HUES48 (cell line): ENCODE measurements around the gene SESTD1.

Source experiments
- H3K27ac ChIP-seq: one replicate; pipeline ENCODE4 v1.7.0; 2013; ENCODE audit warnings: low read depth, low read length, inconsistent platforms
- H3K27me3 ChIP-seq: 2 replicates; pipeline ENCODE4 v1.6.1; 2013; ENCODE audit warnings: mild to moderate bottlenecking, low read length; ENCODE audit not compliant: control insufficient read depth, insufficient read depth
- H3K36me3 ChIP-seq: 2 replicates; pipeline ENCODE4 v1.6.1; 2013; ENCODE audit warnings: low read length; ENCODE audit not compliant: control insufficient read depth, insufficient read depth
- H3K4me1 ChIP-seq: 2 replicates; pipeline ENCODE4 v1.6.1; 2013; ENCODE audit warnings: mild to moderate bottlenecking, low read length; ENCODE audit not compliant: control insufficient read depth, insufficient read depth
- H3K4me3 ChIP-seq: 2 replicates; pipeline ENCODE4 v1.5.1; 2013; ENCODE audit warnings: mild to moderate bottlenecking, low read depth, low read length
- H3K9ac ChIP-seq: 2 replicates; pipeline ENCODE4 v1.6.1; 2013; ENCODE audit warnings: mild to moderate bottlenecking, low read depth, low read length, moderate library complexity
- H3K9me3 ChIP-seq: 2 replicates; pipeline ENCODE4 v1.6.1; 2013; ENCODE audit warnings: low read length; ENCODE audit not compliant: control insufficient read depth, insufficient read depth

Gene SESTD1

GRCh38 chr2:179237209-179237946 lies 27.3 kb downstream of the SESTD1 start:
- peaks cover 30% of the 10 kb centered on the region for H3K4me1 ChIP-seq
- H3K4me3 ChIP-seq: no peak overlapping the region
- H3K27ac ChIP-seq: no peak overlapping the region
- no peaks in the 10 kb centered on the region for H3K36me3 ChIP-seq
- no peaks in the 10 kb centered on the region for H3K27me3 ChIP-seq
- H3K9me3 ChIP-seq: no peaks in the 10 kb centered on the region
- H3K9ac ChIP-seq: no peak overlapping the region

GRCh38 chr2:179235463-179236108 lies 29.0 kb downstream of the SESTD1 start:
- no peak overlapping the region for H3K9ac ChIP-seq
- H3K27ac ChIP-seq: no peak overlapping the region

GRCh38 chr2:179234658-179235240 lies 29.9 kb downstream of the SESTD1 start:
- Histone ChIP-seq H3K4me3 (no peak overlapping the region), H3K9ac (no peak overlapping the region), H3K36me3 (no peaks in the 10 kb centered on the region), H3K4me1 (peaks cover 29% of the 10 kb centered on the region), H3K27ac (no peak overlapping the region), H3K9me3 (no peaks in the 10 kb centered on the region), H3K27me3 (no peaks in the 10 kb centered on the region)

More at GRCh38 chr2:179235463-179236108, 29.0 kb downstream of the SESTD1 start:
- H3K27me3 ChIP-seq: no peaks in the 10 kb centered on the region
- no peaks in the 10 kb centered on the region for H3K36me3 ChIP-seq
- H3K4me1 ChIP-seq: peaks cover 30% of the 10 kb centered on the region
- no peak overlapping the region for H3K4me3 ChIP-seq
- H3K9me3 ChIP-seq: no peaks in the 10 kb centered on the region

GRCh38 chr2:179233626-179234430 lies 30.8 kb downstream of the SESTD1 start:
- Histone ChIP-seq H3K9me3 (no peaks in the 10 kb centered on the region), H3K36me3 (no peaks in the 10 kb centered on the region), H3K4me1 (peaks cover 20% of the 10 kb centered on the region), H3K27me3 (no peaks in the 10 kb centered on the region), H3K9ac (no peak overlapping the region), H3K27ac (no peak overlapping the region), H3K4me3 (no peak overlapping the region)

- Histone ChIP-seq H3K4me1 (peaks cover 18% of the 10 kb centered on the region), H3K4me3 (no peak overlapping the region), H3K9me3 (no peaks in the 10 kb centered on the region), H3K27ac (no peak overlapping the region), H3K9ac (no peak overlapping the region), H3K36me3 (no peaks in the 10 kb centered on the region), H3K27me3 (no peaks in the 10 kb centered on the region)
Measured at GRCh38 chr2:179233083-179233490, 31.5 kb downstream of the SESTD1 start.

- H3K36me3 ChIP-seq: no peaks in the 10 kb centered on the region
- H3K9me3 ChIP-seq: no peaks in the 10 kb centered on the region
- no peaks in the 10 kb centered on the region for H3K27me3 ChIP-seq
- peaks cover 13% of the 10 kb centered on the region for H3K4me1 ChIP-seq
- no peak overlapping the region for H3K9ac ChIP-seq
- no peak overlapping the region for H3K27ac ChIP-seq
- H3K4me3 ChIP-seq: no peak overlapping the region
Measured at GRCh38 chr2:179226961-179227259, 37.7 kb downstream of the SESTD1 start.

- H3K27ac ChIP-seq: no peak overlapping the region
- H3K27me3 ChIP-seq: no peaks in the 10 kb centered on the region
- H3K9me3 ChIP-seq: no peaks in the 10 kb centered on the region
- no peak overlapping the region for H3K9ac ChIP-seq
- H3K4me3 ChIP-seq: no peak overlapping the region
- H3K36me3 ChIP-seq: no peaks in the 10 kb centered on the region
- peaks cover 13% of the 10 kb centered on the region for H3K4me1 ChIP-seq
Measured at GRCh38 chr2:179226203-179226960, 38.2 kb downstream of the SESTD1 start.

GRCh38 chr2:179224361-179224760 lies 40.3 kb downstream of the SESTD1 start:
- H3K27ac ChIP-seq: peak overlapping the region; percentile 33
- no peaks in the 10 kb centered on the region for H3K9me3 ChIP-seq
- H3K9ac ChIP-seq: no peak overlapping the region
- no peak overlapping the region for H3K4me3 ChIP-seq
- no peaks in the 10 kb centered on the region for H3K36me3 ChIP-seq
- H3K4me1 ChIP-seq: peaks cover 13% of the 10 kb centered on the region
- no peaks in the 10 kb centered on the region for H3K27me3 ChIP-seq

- Histone ChIP-seq H3K9me3 (no peaks in the 10 kb centered on the region; the same call in 1 of the 2 replicates), H3K36me3 (no peaks in the 10 kb centered on the region), H3K4me1 (peaks cover 13% of the 10 kb centered on the region), H3K4me3 (no peak overlapping the region), H3K27me3 (no peaks in the 10 kb centered on the region), H3K9ac (no peak overlapping the region), H3K27ac (no peak overlapping the region)
Measured at GRCh38 chr2:179222076-179222475, 42.6 kb downstream of the SESTD1 start.

- Histone ChIP-seq H3K27me3 (no peaks in the 10 kb centered on the region), H3K4me1 (peaks cover 3% of the 10 kb centered on the region), H3K4me3 (no peak overlapping the region), H3K9ac (no peak overlapping the region), H3K27ac (no peak overlapping the region), H3K36me3 (no peaks in the 10 kb centered on the region), H3K9me3 (no peaks in the 10 kb centered on the region; the same call in 1 of the 2 replicates)
Measured at GRCh38 chr2:179218848-179219594, 45.6 kb downstream of the SESTD1 start.
